Measurements from ENCODE around the gene ZFYVE19.

ZFYVE19 gene

GRCh38 chr15:40775740-40776536 lies 31.0 kb upstream of the ZFYVE19 start:
- no peak for TF ChIP-seq CTCF (IDR thresholded peaks at IDR 0.05; ENCODE audit: insufficient read depth, low read depth, low read length, missing control alignments)
- DNase-seq (ENCODE audit: low read depth), result no peak
- no peak overlapping the region for H3K4me3 ChIP-seq (ENCODE audit: low read length)

GRCh38 chr15:40776537-40777141 lies 30.2 kb upstream of the ZFYVE19 start:
- peak; percentile 93 for DNase-seq (ENCODE audit: low read depth)
- no peak for TF ChIP-seq CTCF (IDR thresholded peaks at IDR 0.05; ENCODE audit: insufficient read depth, low read depth, low read length, missing control alignments)
- H3K4me3 ChIP-seq (ENCODE audit: low read length), result no peak overlapping the region

GRCh38 chr15:40782609-40783227 lies 24.2 kb upstream of the ZFYVE19 start:
- DNase-seq (ENCODE audit: low read depth), result peak; percentile 88
- no peak overlapping the region for H3K4me3 ChIP-seq (ENCODE audit: low read length)
- peak; percentile 93 for TF ChIP-seq CTCF (IDR thresholded peaks at IDR 0.05; ENCODE audit: insufficient read depth, low read depth, low read length, missing control alignments)

GRCh38 chr15:40785164-40785563 lies 21.7 kb upstream of the ZFYVE19 start:
- peak; percentile 44 for DNase-seq (ENCODE audit: low read depth)
- TF ChIP-seq CTCF (IDR thresholded peaks at IDR 0.05; ENCODE audit: insufficient read depth, low read depth, low read length, missing control alignments), result peak; percentile 43
- no peak overlapping the region for H3K4me3 ChIP-seq (ENCODE audit: low read length)

GRCh38 chr15:40785814-40786213 lies 21.1 kb upstream of the ZFYVE19 start:
- TF ChIP-seq CTCF (IDR thresholded peaks at IDR 0.05; ENCODE audit: insufficient read depth, low read depth, low read length, missing control alignments), result no peak
- H3K4me3 ChIP-seq (ENCODE audit: low read length), result no peak overlapping the region
- DNase-seq (ENCODE audit: low read depth), result peak; percentile 79

GRCh38 chr15:40787344-40787841 lies 19.5 kb upstream of the ZFYVE19 start:
- H3K4me3 ChIP-seq (ENCODE audit: low read length), result no peak overlapping the region
- peak; percentile 94 for DNase-seq (ENCODE audit: low read depth)
- TF ChIP-seq CTCF (IDR thresholded peaks at IDR 0.05; ENCODE audit: insufficient read depth, low read depth, low read length, missing control alignments), result no peak

Measured in epithelial cell of esophagus (primary cell).